Tibial nerve (tissue), 4 donors: Measurements from ENCODE around the gene GRID1.

Source experiments
- CTCF ChIP-seq, 5 experiments: fragments of 200-600 bp in 3 of 5; fragments of 450-650 bp in 2 of 5; sonication (generic) in 3 of 5; IDR thresholded peaks; one replicate each; pipeline ENCODE4 v1.5.1; 2016 to 2019; ENCODE audit warnings: antibody characterized with exemption in 5 of 5, mild to moderate bottlenecking in 3 of 5, moderate library complexity in 2 of 5
- EP300 ChIP-seq, 2 donors: sonication (generic); formaldehyde crosslinking; IDR thresholded peaks; one replicate each; pipeline ENCODE4 v1.6.1; 2017; ENCODE audit warnings: antibody characterized with exemption in 2 of 2, mild to moderate bottlenecking in 1 of 2
- POLR2A ChIP-seq, 2 donors: fragments of 450-650 bp; IDR thresholded peaks; one replicate each; pipeline ENCODE4 v1.6.1; 2017; ENCODE audit warnings: antibody characterized with exemption in 2 of 2, mild to moderate bottlenecking in 2 of 2, moderate library complexity in 2 of 2

- TF ChIP-seq CTCF (IDR thresholded peaks at IDR 0.05) (no peak), POLR2A (IDR thresholded peaks at IDR 0.05) (no peak), EP300 (IDR thresholded peaks at IDR 0.05) (no peak)
Measured at GRCh38 chr10:86397120-86397519, 30.5 kb upstream of the GRID1 start.
